Ascending aorta (tissue), 2 donors: Measurements from ENCODE around the gene UBE2E2. TPM values are rescaled to one million over a fixed set of nuclear protein-coding genes. Genes with fewer than 3 reads are reported as not detected.

Experiments used
- DNase-seq, 2 donors: peaks; one replicate each; pipeline ENCODE4 v3.0.0-alpha.2; 2019; ENCODE audit warnings: low spot score in 2 of 2
- H3K27ac ChIP-seq, 2 donors: fragments of 200-600 bp; sonication (generic); one replicate each; pipeline ENCODE4 v1.5.1; 2016 to 2017; ENCODE audit warnings: mild to moderate bottlenecking in 1 of 2
- H3K27me3 ChIP-seq: fragments of 200-600 bp; sonication (generic); one replicate; pipeline ENCODE4 v1.5.1; 2017
- H3K36me3 ChIP-seq, 2 donors: fragments of 200-600 bp; sonication (generic); one replicate each; pipeline ENCODE4 v1.5.1; 2016
- H3K4me1 ChIP-seq, 2 donors: fragments of 200-600 bp; sonication (generic); one replicate each; pipeline ENCODE4 v1.5.1; 2016 to 2017; ENCODE audit warnings: mild to moderate bottlenecking in 1 of 2
- H3K4me3 ChIP-seq, 2 donors: fragments of 200-600 bp; sonication (generic); one replicate each; pipeline ENCODE4 v1.5.1; 2016 to 2017; ENCODE audit warnings: mild to moderate bottlenecking in 1 of 2
- H3K9me3 ChIP-seq, 2 donors: fragments of 200-600 bp; sonication (generic); one replicate each; pipeline ENCODE4 v1.5.1; 2016
- CTCF ChIP-seq, 3 experiments: fragments of 200-600 bp in 2 of 3; fragments of 450-650 bp in 1 of 3; sonication (generic) in 2 of 3; IDR thresholded peaks; one replicate each; pipeline ENCODE4 v1.5.1; 2016 to 2019; ENCODE audit warnings: antibody characterized with exemption in 3 of 3, mild to moderate bottlenecking in 1 of 3, moderate library complexity in 1 of 3
- intact Hi-C: fragments of 100-400 bp; cut with DNase I; formaldehyde crosslinking; loops from one replicate; pipeline ENCODE4 v1.15.1; 2023
- total RNA-seq: library from RNA; depleted of rRNA; stranded (reverse); fragments of >200 nt; gene quantifications from one replicate; pipeline ENCODE4 v1.1.0, GENCODE V29; 2016

The UBE2E2 gene
- total RNA-seq, 1 donor from 2014 or later: 5.3 TPM

- Histone ChIP-seq H3K4me3 (no peak overlapping the region), H3K9me3 (no peaks in the 10 kb centered on the region), H3K4me1 (no peaks in the 10 kb centered on the region), H3K27me3 (no peaks in the 10 kb centered on the region), H3K27ac (no peak overlapping the region), H3K36me3 (no peaks in the 10 kb centered on the region)
- TF ChIP-seq CTCF (IDR thresholded peaks at IDR 0.05): no peak
- intact Hi-C loops: no loop called here
- no peak for DNase-seq
Measured at GRCh38 chr3:23437484-23438145, 234.5 kb downstream of the UBE2E2 start.

- intact Hi-C loops: no loop called here
- DNase-seq: no peak
- no peaks in the 10 kb centered on the region for H3K4me1 ChIP-seq
- H3K27me3 ChIP-seq: no peaks in the 10 kb centered on the region
- no peaks in the 10 kb centered on the region for H3K9me3 ChIP-seq
- H3K27ac ChIP-seq: no peak overlapping the region
- no peak overlapping the region for H3K4me3 ChIP-seq
- TF ChIP-seq CTCF (IDR thresholded peaks at IDR 0.05): no peak
- no peaks in the 10 kb centered on the region for H3K36me3 ChIP-seq
Measured at GRCh38 chr3:23438657-23439056, 235.5 kb downstream of the UBE2E2 start.

- no peak for DNase-seq
- intact Hi-C loops: no loop called here
- TF ChIP-seq CTCF (IDR thresholded peaks at IDR 0.05): no peak
- no peaks in the 10 kb centered on the region for H3K36me3 ChIP-seq
- H3K4me3 ChIP-seq: no peak overlapping the region
- no peak overlapping the region for H3K27ac ChIP-seq
- no peaks in the 10 kb centered on the region for H3K9me3 ChIP-seq
- H3K27me3 ChIP-seq: no peaks in the 10 kb centered on the region
- no peaks in the 10 kb centered on the region for H3K4me1 ChIP-seq
Measured at GRCh38 chr3:23439080-23439479, 236.0 kb downstream of the UBE2E2 start.

GRCh38 chr3:23440416-23441294 is 237.5 kb downstream of the UBE2E2 start:
- Histone ChIP-seq H3K27me3 (no peaks in the 10 kb centered on the region), H3K9me3 (no peaks in the 10 kb centered on the region), H3K4me3 (no peak overlapping the region), H3K27ac (no peak overlapping the region), H3K36me3 (no peaks in the 10 kb centered on the region), H3K4me1 (no peaks in the 10 kb centered on the region)
- no peak for TF ChIP-seq CTCF (IDR thresholded peaks at IDR 0.05)
- DNase-seq: no peak
- intact Hi-C loops: no loop called here

GRCh38 chr3:23442598-23443383 is 239.7 kb downstream of the UBE2E2 start:
- no peaks in the 10 kb centered on the region for H3K27me3 ChIP-seq
- H3K4me1 ChIP-seq: no peaks in the 10 kb centered on the region
- no peaks in the 10 kb centered on the region for H3K9me3 ChIP-seq
- no peak overlapping the region for H3K27ac ChIP-seq
- intact Hi-C loops: no loop called here
- no peak for DNase-seq
- TF ChIP-seq CTCF (IDR thresholded peaks at IDR 0.05): no peak
- no peaks in the 10 kb centered on the region for H3K36me3 ChIP-seq
- no peak overlapping the region for H3K4me3 ChIP-seq
